Panc1 (cell line): Measurements from ENCODE around the gene RMRP. TPM values are rescaled to one million over a fixed set of nuclear protein-coding genes. Genes with fewer than 3 reads are reported as not detected.
A peak's percentile ranks its signal among the peaks of the same experiment; 100 is the strongest.

Experiments
- ATAC-seq: fragments of 200-7000 bp; cut with Tn5 transposase; 2 replicates; pipeline ENCODE4 v1.9.1; 2020; ENCODE audit warnings: mild to moderate bottlenecking, moderate library complexity
- BruUV-seq: library from RNA; stranded (reverse); fragments of 400-500 nt; replicated peaks from 2 replicates; lab custom pipeline; 2021; lab: Mats Ljungman, UMichigan
- CTCF ChIA-PET: fragments of 300-600 bp; sonication (Branson Sonifier 250); formaldehyde crosslinking; loops from one replicate; lab custom pipeline; 2022; ENCODE audit warnings: antibody characterized with exemption; lab: Charles Lee
- POLR2A ChIA-PET: fragments of 300-600 bp; sonication (Branson Sonifier 250); formaldehyde crosslinking; loops from one replicate; lab custom pipeline; 2022; ENCODE audit warnings: antibody characterized with exemption; lab: Charles Lee
- DNase-seq: peaks from one replicate; pipeline ENCODE4 v3.0.0-alpha.2; 2010; ENCODE audit warnings: low read depth, low spot score
- H3K27ac ChIP-seq: 2 replicates; pipeline ENCODE4 v1.5.1; 2011; ENCODE audit warnings: mild to moderate bottlenecking, low read length, inconsistent platforms
- H3K27me3 ChIP-seq: fragments of 200-500 bp; sonication (Bioruptor generic); 2 replicates; pipeline ENCODE4 v1.6.0; 2014; ENCODE audit warnings: low read length, inconsistent platforms; ENCODE audit not compliant: control insufficient read depth, insufficient read depth
- H3K36me3 ChIP-seq: fragments of 200-500 bp; sonication (Bioruptor generic); 2 replicates; pipeline ENCODE4 v1.5.1; 2014; ENCODE audit warnings: inconsistent platforms, mild to moderate bottlenecking, low read length, moderate library complexity; ENCODE audit not compliant: control insufficient read depth, insufficient read depth
- H3K4me1 ChIP-seq: 2 replicates; pipeline ENCODE4 v1.5.1; 2011; ENCODE audit warnings: inconsistent platforms, mild to moderate bottlenecking, low read length, moderate library complexity; ENCODE audit not compliant: control insufficient read depth, insufficient read depth
- H3K4me3 ChIP-seq, 2 experiments: 2 replicates each; pipeline ENCODE4 v1.5.1; 2011 to 2012; ENCODE audit warnings: low read depth in 2 of 2, low read length in 2 of 2, mild to moderate bottlenecking in 2 of 2, inconsistent platforms in 1 of 2, moderate library complexity in 1 of 2
- H3K9me3 ChIP-seq: fragments of 200-500 bp; sonication (Bioruptor generic); 2 replicates; pipeline ENCODE4 v1.5.1; 2014; ENCODE audit warnings: low read depth, mild to moderate bottlenecking, inconsistent platforms, low read length, moderate library complexity; ENCODE audit not compliant: control insufficient read depth, insufficient read depth
- CTCF ChIP-seq: fragments of 450-650 bp; IDR thresholded peaks from 2 replicates; pipeline ENCODE4 v1.5.1; 2017; ENCODE audit warnings: mild to moderate bottlenecking
- POLR2AphosphoS5 ChIP-seq: IDR thresholded peaks from 2 replicates; pipeline ENCODE4 v1.6.1; 2012; ENCODE audit warnings: mild to moderate bottlenecking, low read depth, low read length, moderate library complexity
- REST ChIP-seq, 2 experiments: IDR thresholded peaks; 2 replicates each; pipeline ENCODE4 v1.6.1; 2011 to 2012; ENCODE audit warnings: low read depth in 2 of 2, control low read depth in 1 of 2, low read length in 1 of 2, mild to moderate bottlenecking in 1 of 2, moderate library complexity in 1 of 2; ENCODE audit not compliant: insufficient read depth in 1 of 2
- SIN3A ChIP-seq: IDR thresholded peaks from 2 replicates; pipeline ENCODE4 v1.6.1; 2012; ENCODE audit warnings: low read depth, mild to moderate bottlenecking, low read length, moderate library complexity, borderline replicate concordance; ENCODE audit not compliant: insufficient read depth
- TCF7L2 ChIP-seq: IDR thresholded peaks from 2 replicates; pipeline ENCODE4 v1.6.1; 2011; ENCODE audit warnings: mild to moderate bottlenecking, low read depth, low read length, inconsistent platforms
- in situ Hi-C: cut with HindIII; loops from 2 replicates; pipeline ENCODE4 v1.10.0; 2016; ENCODE audit warnings: low sequenced_read_pairs, low pct_unique_long_range_greater_than_20kb
- intact Hi-C: fragments of 100-400 bp; cut with micrococcal nuclease; formaldehyde crosslinking; loops from one replicate; pipeline ENCODE4 v1.10.0; 2022; ENCODE audit not compliant: unreplicated experiment
- total RNA-seq: library from RNA; stranded (reverse); gene quantifications from one replicate; pipeline ENCODE4 v1.2.1, GENCODE V29; 2021; ENCODE audit not compliant: unreplicated experiment

Gene RMRP
- total RNA-seq, 1 experiment from 2014 or later, result 29,896 TPM

- H3K4me1 ChIP-seq, result peaks cover 28% of the 10 kb centered on the region
- intact Hi-C loops, result no loop called here
- no peak for TF ChIP-seq REST (IDR thresholded peaks at IDR 0.05; ENCODE audit: insufficient read depth in 1 of 2, low read depth in 2 of 2, low read length in 1 of 2)
- peak; percentile 4; the same call in 1 of the 2 replicates for TF ChIP-seq POLR2AphosphoS5
- TF ChIP-seq SIN3A, result no peak
- CTCF ChIA-PET, result interaction anchor here (0.5 to 1.3 kb wide), 2 partner anchors 10 to 33 kb away, joined by 4 to 8 read pairs; no protein-coding TSS in a partner anchor
- no peaks in the 10 kb centered on the region for H3K9me3 ChIP-seq
- no peak for ATAC-seq
- in situ Hi-C loops, result no loop called here
- no peak overlapping the region; a peak in 1 of 4 replicates for H3K4me3 ChIP-seq
- no TSS peak for BruUV-seq
- POLR2A ChIA-PET, result interaction anchor here (0.6 to 0.7 kb wide), 4 partner anchors 13 to 51 kb away, joined by 3 to 14 read pairs (median 12); partner anchors contain the start of gene CA9
- H3K27me3 ChIP-seq, result no peaks in the 10 kb centered on the region
- DNase-seq, result no peak
- peaks cover 10% of the 10 kb centered on the region; the same call in 1 of the 2 replicates for H3K36me3 ChIP-seq
- H3K27ac ChIP-seq, result peak overlapping the region; percentile 44
These were observed 28.7 kb upstream of the RMRP start for GRCh38 chr9:35686222-35687203.

GRCh38 chr9:35685506-35685905, 27.7 kb upstream of the RMRP start:
- H3K9me3 ChIP-seq, result no peaks in the 10 kb centered on the region
- no peak for TF ChIP-seq SIN3A
- TF ChIP-seq REST (IDR thresholded peaks at IDR 0.05; ENCODE audit: insufficient read depth in 1 of 2, low read depth in 2 of 2, low read length in 1 of 2), result no peak
- no peak for TF ChIP-seq POLR2AphosphoS5
- no peak for TF ChIP-seq CTCF
- TF ChIP-seq TCF7L2, result no peak
- H3K4me3 ChIP-seq, result no peak overlapping the region
- H3K36me3 ChIP-seq, result peaks cover 10% of the 10 kb centered on the region; the same call in 1 of the 2 replicates
- DNase-seq (no peak), ATAC-seq (no peak)
- intact Hi-C loops, result no loop called here
- no TSS peak for BruUV-seq
- H3K4me1 ChIP-seq, result peaks cover 33% of the 10 kb centered on the region
- POLR2A ChIA-PET, result no interaction called here
- no peak overlapping the region for H3K27ac ChIP-seq
- H3K27me3 ChIP-seq, result no peaks in the 10 kb centered on the region
- CTCF ChIA-PET, result interaction anchor here (0.5 to 1.3 kb wide), 2 partner anchors 11 to 32 kb away, joined by 4 to 8 read pairs; no protein-coding TSS in a partner anchor
- in situ Hi-C loops, result no loop called here
